HG03280 (cell line): ENCODE measurements around the gene ENPP1.
"Not testable (repeated sequence)": the region's sequence is repeated elsewhere in the genome, so short reads cannot be mapped to it uniquely, and the experiment has no call there.

Experiments
- ATAC-seq: cut with Tn5 transposase; IDR thresholded peaks from one replicate; pipeline ENCODE4 v1.9.1; 2021; ENCODE audit warnings: mild to moderate bottlenecking, moderate library complexity; ENCODE audit not compliant: unreplicated experiment

The ENPP1 gene

GRCh38 chr6:131867744-131868143 is 59.9 kb downstream of the ENPP1 start:
- ATAC-seq, result no peak

DNA sequence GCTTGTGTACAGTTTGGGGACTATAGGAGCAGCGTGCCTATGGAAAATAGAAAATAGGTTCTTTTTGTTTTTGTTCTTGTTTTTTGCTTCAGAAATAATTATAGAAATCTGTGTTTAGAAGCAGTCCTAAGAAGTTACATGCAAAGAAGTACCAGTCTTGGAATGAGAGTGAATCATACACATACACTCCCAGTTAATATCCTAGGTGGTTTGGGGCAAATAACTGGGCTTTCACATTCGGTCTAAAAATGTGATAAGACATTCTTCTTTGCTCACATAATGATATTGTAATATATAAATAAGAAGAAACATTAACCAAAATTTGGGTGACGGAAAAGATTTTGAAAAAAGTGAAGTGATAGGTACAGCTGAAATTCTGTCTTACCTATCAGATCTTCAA is 61.0 kb downstream of the ENPP1 start:
- ATAC-seq, result no peak

DNA sequence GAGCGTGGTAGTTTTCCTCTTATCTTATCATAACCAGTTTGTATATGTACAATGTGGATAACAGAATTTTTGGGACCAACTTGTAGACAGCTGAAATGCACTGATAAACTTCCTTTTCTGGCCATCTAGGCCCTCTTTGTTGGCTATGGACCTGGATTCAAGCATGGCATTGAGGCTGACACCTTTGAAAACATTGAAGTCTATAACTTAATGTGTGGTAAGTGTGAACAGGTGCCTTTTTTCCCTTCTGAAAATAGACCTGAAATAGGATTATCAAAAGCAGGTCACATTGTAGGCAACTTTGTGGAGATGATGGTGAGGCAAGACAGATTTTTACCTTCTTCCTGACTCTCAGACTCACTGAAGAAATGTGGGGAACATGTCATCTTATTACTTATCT is 67.8 kb downstream of the ENPP1 start:
- ATAC-seq, result no peak

- ATAC-seq, result no peak
Observed at GRCh38 chr6:131876545-131876944, 68.7 kb downstream of the ENPP1 start.

DNA sequence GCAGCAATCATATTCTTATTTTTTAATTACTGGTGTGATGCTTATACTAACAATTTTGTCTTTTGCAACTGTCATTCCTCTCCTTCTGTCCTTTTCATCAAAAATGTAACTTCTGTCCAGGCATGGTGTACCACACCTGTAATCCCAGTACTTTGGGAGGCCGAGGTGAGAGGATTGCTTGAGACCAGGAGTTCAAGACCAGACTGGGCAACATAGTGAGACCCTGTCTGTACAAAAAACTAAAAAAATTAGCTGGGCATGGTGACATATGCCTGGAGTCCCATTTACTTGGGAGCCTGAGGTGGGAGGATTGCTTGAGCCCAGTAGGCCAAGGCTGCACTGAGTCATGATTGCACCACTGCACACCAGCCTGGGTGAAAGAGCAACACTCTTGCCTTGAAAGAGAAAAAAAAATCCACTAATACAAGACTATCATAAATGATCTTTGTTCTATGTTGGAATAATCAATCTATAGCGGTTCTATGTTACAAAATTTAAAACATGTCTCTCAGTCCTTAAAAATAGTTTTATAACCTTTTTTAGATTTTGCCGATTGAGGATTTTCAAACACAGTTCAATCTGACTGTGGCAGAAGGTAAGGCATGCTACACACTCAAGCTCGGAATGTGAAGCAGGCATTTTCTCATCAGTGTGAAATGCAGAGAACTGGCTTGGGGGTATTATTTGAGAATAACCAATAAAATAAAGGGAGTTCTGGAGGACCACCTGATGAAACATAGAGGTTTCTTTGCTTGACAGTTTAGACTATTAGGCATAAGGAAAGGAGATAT is 70.4 kb downstream of the ENPP1 start:
- ATAC-seq, result no peak

DNA sequence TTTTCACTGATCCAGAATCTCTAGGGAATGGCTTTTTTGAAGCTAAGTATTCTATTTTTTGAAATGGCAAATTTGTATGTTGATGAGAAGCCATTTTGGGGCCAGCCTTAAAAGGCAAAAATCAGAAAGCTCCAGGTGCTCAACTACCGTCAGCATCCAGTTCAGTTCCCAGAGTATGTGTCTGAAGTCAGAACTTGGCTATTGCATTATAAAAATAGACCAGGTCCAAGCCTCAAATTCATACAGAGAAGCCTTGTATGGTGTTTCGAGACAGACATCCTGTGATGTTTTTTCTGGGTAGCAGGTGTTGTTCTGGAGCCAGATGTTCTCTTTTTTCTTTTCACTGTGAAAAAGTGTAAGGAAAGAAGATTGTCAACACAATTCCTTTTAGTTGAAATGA is 75.2 kb downstream of the ENPP1 start:
- no peak for ATAC-seq

DNA sequence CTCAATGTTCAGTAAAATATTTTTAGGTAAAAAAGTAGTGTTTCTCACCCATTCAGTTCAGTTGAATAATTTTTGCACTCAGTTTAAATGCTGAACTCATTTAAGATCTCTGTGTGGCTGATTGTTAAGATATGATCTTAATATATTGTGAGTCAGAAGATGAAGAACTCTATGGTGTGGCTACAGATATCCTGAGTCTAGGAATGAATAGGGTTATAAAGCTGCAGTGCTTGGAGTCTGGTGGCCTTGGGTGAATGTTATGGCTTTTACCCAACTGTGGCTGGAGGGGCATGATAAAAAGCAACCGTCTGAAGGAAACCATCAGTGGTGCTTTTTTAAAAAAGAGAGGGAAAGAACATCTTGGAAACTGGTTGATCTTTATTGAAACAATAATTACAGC is 77.4 kb downstream of the ENPP1 start:
- no peak for ATAC-seq

DNA sequence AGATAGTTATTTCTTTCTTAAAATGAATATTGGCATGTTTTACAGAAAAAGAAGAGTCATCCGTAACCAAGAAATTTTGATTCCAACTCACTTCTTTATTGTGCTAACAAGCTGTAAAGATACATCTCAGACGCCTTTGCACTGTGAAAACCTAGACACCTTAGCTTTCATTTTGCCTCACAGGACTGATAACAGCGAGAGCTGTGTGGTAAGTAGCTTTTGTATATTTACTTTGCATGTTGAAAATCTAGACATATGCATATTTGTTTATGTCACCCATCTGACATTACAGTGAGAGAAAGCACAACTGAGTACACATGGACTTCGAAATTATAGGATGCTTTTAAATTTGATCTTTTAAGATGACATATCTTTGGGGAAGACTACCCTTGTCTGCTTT is 78.7 kb downstream of the ENPP1 start:
- no peak for ATAC-seq

- no peak for ATAC-seq
Observed at GRCh38 chr6:131890091-131890490, 82.3 kb downstream of the ENPP1 start.

DNA sequence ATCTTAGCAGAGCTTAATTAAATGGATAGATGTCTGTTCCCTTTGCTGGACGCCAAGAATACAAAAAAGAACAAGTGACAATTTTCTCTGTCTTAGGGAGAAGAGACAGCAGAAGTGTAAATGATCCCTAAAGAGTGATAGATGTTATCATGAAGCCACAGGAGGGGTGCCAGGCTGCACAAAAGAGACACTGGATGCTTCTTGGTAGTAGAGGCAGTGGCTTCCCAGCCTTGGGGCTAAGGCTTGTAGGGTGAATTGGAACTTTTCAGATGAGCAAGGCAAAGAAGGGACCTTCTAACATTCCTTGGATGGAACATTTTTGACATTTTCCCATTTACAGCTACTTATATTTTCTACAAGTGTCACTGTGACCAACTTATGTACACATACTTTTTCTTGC is 85.4 kb downstream of the ENPP1 start:
- ATAC-seq, result no peak

GRCh38 chr6:131894493-131895424 is 86.9 kb downstream of the ENPP1 start:
- ATAC-seq, result no peak

GRCh38 chr6:131897050-131897435 is 89.2 kb downstream of the ENPP1 start:
- ATAC-seq, result no peak

DNA sequence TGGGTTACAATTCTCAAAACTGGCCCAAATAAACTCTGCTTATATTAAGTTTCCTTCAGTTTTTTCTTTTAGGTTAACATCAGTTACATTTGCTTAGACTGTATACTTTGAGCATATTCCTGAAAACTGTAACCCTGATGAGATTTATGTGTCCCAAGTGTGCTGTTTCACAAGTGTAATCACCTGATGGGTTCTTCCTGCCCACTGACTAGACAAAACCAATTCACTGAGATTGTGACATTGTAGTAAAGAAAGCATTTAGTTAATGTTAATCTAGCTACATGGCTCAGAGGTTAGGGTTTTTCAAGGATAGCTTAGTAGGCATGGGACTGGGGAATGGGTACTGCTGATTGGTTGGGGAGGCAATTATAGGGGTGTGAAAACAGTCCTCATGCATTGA is 89.8 kb downstream of the ENPP1 start:
- ATAC-seq, result no peak

GRCh38 chr6:131898718-131899117 is 90.9 kb downstream of the ENPP1 start:
- ATAC-seq, result no peak

GRCh38 chr6:131900231-131900630 is 92.4 kb downstream of the ENPP1 start:
- ATAC-seq, result no peak

DNA sequence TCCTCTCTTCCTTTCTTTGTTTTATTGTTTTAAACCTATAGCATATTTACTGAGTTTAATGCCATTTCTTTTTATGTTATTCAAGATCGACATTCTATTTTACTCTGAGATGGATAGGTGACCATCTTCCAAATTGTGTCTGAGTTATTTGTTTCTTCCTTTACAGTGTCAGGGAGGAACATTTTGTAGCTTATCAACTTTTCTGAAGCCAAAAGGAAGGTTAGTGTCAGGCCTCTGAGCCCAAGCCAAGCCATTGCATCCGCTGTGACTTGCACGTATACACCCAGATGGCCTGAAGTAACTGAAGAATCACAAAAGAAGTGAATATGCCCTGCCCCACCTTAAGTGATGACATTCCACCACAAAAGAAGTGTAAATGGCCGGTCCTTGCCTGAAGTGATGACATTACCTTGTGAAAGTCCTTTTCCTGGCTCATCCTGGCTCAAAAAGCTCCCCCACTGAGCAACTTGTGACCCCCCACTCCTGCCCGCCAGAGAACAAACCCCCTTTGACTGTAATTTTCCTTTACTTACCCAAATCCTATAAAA is 93.6 kb downstream of the ENPP1 start:
- not testable (repeated sequence) for ATAC-seq

- ATAC-seq, result not testable (repeated sequence)
Observed at GRCh38 chr6:131903734-131904133, 95.9 kb downstream of the ENPP1 start.

DNA sequence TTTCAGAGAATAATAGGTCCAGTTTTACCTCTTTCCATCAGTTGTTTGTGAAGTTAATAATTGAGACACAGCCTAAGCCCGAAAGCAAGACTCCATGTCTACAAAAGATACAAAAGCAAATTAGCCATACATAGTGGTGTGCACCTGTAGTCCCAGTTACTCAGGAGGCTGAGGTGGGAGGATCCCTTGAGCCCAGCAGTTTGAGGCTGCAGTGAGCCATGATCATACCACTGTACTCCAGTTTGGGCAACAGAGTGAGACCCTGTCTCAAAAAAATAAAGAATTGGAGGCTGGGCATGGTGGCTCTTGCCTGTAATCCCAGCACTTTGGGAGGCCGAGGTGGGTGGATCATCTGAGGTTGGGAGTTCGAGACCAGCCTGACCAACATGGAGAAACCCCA is 101.0 kb downstream of the ENPP1 start:
- not testable (repeated sequence) for ATAC-seq

DNA sequence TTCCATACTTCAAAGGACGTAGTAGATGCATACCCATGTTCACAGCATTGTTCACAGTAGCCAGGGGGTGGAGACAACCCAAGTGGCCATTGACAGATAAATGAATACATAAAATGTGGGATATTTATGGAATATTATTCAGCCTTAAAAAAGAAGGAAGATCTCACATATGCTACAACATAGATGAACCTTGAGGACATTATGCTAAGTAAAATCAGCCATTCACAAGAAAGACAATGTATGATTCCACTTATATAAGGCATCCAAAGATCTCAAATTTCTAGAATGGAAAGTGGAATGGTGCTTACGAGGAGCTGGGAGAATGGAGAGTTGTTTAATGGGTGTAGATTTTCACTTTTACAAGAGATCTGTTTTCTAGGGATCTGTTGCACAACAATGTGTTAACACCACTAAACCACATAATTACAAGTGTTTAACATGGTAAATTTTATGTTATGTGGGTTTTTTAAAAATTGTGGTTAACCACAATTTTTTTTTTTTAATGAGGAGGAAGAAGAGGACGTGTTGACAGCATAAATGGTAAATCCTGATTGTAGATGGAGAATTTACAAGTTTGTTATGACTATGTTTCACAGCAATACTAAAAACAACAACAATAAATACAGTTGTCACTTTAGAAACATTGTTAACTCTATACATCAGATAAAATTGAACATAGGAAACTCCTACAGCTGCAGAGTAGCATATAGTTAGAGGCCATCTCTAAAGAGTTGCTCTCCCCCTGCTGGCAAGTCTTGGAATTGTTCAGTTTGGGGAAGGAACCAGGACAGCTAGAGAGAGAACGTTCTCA is 101.8 kb downstream of the ENPP1 start:
- ATAC-seq, result peak; percentile 99

DNA sequence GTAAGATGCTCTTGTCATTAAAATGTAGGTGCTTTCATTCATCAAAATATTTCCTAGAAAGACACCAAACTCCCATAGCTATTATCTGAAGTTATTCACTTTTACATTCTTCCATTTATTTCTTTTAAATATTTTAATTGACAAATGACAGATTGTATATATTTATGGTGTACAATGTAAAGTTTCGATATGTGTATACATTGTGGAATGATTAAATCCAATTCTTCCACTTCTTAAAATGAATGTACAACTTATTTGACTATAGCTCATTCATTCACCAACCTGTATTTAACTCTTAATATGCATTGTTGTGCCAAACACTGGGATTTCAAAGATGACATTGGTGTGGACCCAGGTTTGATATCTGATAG is 102.4 kb downstream of the ENPP1 start:
- ATAC-seq, result no peak

DNA sequence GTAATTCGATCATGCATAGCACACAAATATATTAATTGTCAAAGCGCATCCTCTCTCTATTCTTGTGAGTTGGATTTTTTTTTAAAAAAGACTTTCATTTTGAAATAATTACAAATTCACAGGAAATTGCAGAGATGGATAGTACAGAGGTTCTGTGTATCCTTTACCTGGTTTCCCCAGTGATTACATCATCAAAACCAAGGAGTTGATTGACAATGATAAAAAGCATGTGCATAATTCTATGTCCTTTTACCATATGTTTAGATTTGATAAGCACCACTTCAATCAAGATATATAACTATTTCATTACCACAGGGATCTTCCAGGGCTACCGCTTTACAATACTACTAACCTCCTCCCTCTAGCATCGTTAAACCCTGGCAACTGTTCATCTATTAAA is 103.1 kb downstream of the ENPP1 start:
- ATAC-seq, result no peak
